HG02678 (cell line): ENCODE data around the gene CACYBP.

Experiments used
- ATAC-seq: cut with Tn5 transposase; IDR thresholded peaks from one replicate; pipeline ENCODE4 v1.9.1; 2021; ENCODE audit warnings: mild to moderate bottlenecking, moderate library complexity; ENCODE audit not compliant: unreplicated experiment

Gene CACYBP

GRCh38 chr1:174971902-174972301 lies 27.8 kb upstream of the CACYBP start:
- no peak for ATAC-seq

GRCh38 chr1:174974711-174975119 lies 25.0 kb upstream of the CACYBP start:
- no peak for ATAC-seq

GRCh38 chr1:174975764-174976163 lies 24.0 kb upstream of the CACYBP start:
- ATAC-seq, result no peak

- ATAC-seq, result no peak
Observed at GRCh38 chr1:174976436-174977108, 23.2 kb upstream of the CACYBP start.

GRCh38 chr1:174982971-174983689 lies 16.6 kb upstream of the CACYBP start:
- ATAC-seq, result no peak

GRCh38 chr1:174984952-174985351 lies 14.8 kb upstream of the CACYBP start:
- no peak for ATAC-seq

GRCh38 chr1:174988539-174988938 lies 11.2 kb upstream of the CACYBP start:
- ATAC-seq, result no peak

- peak; percentile 46 for ATAC-seq
Observed at GRCh38 chr1:174988986-174989385, 10.8 kb upstream of the CACYBP start.

GRCh38 chr1:174989536-174990220 lies 10.1 kb upstream of the CACYBP start:
- no peak for ATAC-seq

- ATAC-seq, result peak; percentile 54
Observed at GRCh38 chr1:174990382-174990999, 9.3 kb upstream of the CACYBP start.

- ATAC-seq, result no peak
Observed at GRCh38 chr1:174991473-174991872, 8.3 kb upstream of the CACYBP start.

- no peak for ATAC-seq
Observed at GRCh38 chr1:174995121-174995520, 4.6 kb upstream of the CACYBP start.

GRCh38 chr1:174995916-174996315 lies 3.8 kb upstream of the CACYBP start:
- ATAC-seq, result no peak

- ATAC-seq, result no peak
Observed at GRCh38 chr1:174996476-174996875, 3.3 kb upstream of the CACYBP start.

GRCh38 chr1:174997041-174997440 lies 2.7 kb upstream of the CACYBP start:
- no peak for ATAC-seq

- peak; percentile 1 for ATAC-seq
Observed at GRCh38 chr1:174998569-174999215, 1.1 kb upstream of the CACYBP start.

- peak; percentile 78 for ATAC-seq
Observed at GRCh38 chr1:174999216-174999935, 371 bp upstream of the CACYBP start.

GRCh38 chr1:175000697-175001187 lies 995 bp downstream of the CACYBP start:
- no peak for ATAC-seq

- ATAC-seq, result no peak
Observed at GRCh38 chr1:175002910-175003517, 3.3 kb downstream of the CACYBP start.

- no peak for ATAC-seq
Observed at GRCh38 chr1:175003521-175003920, 3.8 kb downstream of the CACYBP start.
